Hepatic stellate cell (primary cell): ENCODE data around the gene ESR1.
A peak's percentile ranks its signal among the peaks of the same experiment; 100 is the strongest.
"Not testable (repeated sequence)": the region's sequence is repeated elsewhere in the genome, so short reads cannot be mapped to it uniquely, and the experiment has no call there.

Experiments
- DNase-seq: peaks from one replicate; pipeline ENCODE4 v3.0.0; 2011; ENCODE audit warnings: low spot score

ESR1 gene

DNA sequence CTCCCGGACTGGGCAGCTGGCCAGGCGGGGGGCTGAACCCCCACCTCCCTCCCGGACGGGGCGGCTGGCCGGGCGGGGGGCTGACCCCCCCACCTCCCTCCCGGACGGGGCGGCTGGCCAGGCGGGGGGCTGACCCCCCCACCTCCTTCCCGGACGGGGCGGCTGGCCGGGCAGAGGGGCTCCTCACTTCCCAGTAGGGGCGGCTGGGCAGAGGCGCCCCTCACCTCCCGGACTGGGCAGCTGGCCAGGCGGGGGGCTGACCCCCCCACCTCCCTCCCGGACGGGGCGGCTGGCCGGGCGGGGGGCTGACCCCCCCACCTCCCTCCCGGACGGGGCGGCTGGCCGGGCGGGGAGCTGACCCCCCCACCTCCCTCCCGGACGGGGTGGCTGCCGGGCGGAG is 91.7 kb downstream of the ESR1 start:
- not testable (repeated sequence) for DNase-seq

DNA sequence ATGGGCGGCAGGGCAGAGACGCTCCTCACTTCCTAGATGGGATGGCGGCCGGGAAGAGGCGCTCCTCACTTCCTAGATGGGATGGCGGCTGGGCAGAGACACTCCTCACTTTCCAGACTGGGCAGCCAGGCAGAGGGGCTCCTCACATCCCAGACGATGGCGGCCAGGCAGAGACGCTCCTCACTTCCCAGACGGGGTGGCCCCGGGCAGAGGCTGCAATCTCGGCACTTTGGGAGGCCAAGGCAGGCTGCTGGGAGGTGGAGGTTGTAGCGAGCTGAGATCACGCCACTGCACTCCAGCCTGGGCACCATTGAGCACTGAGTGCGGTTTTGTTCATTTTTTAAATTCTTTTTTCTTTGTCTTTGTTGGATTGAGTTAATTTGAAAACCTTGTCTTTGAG is 92.3 kb downstream of the ESR1 start:
- DNase-seq, result not testable (repeated sequence)

DNA sequence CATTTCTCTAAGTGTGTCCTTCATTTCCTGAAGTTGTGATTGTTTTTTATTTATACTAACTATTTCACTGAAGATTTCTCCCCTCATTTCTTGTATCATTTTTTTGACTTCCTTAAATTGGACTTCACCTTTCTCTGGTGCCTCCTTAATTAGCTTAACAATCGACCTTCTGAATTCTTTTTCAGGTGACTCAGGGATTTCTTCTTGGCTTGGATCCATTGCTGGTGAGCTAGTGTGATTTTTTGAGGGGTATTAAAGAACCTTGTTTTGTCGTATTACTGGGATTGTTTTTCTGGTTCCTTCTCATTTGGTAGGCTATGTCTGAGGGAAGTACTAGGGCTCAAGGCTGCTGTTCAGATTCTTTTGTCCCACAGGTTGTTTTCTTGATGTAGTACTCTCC is 92.8 kb downstream of the ESR1 start:
- DNase-seq, result no peak

DNA sequence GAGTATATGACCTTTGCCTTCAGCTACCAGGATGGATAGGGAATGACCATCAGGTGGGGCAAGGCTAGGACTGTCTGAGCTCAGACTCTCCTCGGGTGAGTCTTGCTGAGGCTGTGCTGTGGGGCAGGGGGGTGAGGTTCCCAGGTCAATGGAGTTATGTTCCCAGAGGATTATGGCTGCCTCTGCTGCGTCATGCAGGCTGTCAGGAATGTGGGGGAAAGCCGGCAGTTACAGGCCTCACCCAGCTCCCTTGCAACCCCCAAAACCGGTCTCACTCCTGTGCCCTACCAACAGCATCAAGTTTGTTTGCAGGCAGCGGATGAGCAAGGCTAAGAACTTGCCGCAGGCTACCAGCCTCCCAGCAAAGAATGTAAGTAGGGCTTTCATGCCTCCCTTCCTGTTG is 93.5 kb downstream of the ESR1 start:
- no peak for DNase-seq

DNA sequence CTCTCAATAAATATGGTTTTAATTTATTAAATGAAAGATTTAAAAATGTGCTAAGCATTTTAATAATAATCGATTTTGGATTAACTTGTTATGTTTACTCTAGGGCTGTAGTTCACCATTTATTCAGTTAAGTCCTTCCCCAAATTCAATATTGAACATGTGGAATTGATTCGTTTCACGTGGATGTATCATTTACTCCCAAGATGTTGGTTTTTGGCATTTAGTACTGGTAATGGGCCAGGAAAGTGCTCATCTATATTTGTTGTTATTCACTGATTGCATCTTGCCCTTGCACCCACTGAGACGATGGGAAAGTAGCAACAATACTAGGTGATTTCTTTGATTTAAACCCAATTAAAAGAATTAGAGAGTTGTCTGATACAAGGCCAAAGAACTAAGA is 97.1 kb downstream of the ESR1 start:
- DNase-seq, result no peak

DNA sequence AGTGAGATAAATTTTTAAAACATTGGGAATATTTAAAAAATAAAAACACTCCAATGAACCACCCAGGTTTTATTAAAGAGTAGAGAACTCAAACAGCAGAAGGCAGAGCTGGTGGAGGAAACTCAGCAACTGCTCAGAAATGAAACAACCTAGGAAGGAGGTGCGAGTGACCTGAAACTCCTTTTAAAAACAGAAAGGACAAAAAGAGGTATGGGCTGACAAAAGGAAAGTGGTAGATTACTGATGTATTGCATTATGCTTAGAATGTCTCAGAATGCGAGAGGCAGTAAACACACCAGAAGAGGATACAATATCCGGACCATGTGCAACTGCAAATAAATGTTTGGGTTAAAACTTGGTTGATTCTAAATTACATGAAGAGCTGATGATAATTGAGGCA is 97.6 kb downstream of the ESR1 start:
- no peak for DNase-seq

DNA sequence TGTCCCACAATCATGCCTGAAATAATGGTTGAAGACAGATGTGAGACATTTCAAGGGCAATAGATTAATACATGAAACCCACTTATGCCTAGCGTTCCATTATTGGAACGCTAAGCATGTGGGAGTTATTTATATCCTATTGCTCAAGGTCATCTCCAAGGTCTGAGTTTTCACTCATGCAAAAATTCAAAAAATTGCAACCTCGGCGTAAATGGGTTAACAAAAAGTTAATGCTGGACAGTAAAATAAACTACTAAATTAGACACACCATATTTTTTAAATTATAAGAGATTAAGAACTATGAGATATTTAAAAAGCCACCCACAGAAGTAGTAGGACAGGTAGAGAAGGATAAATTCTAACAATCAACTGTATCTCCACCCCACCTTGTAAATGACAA is 98.4 kb downstream of the ESR1 start:
- no peak for DNase-seq

DNA sequence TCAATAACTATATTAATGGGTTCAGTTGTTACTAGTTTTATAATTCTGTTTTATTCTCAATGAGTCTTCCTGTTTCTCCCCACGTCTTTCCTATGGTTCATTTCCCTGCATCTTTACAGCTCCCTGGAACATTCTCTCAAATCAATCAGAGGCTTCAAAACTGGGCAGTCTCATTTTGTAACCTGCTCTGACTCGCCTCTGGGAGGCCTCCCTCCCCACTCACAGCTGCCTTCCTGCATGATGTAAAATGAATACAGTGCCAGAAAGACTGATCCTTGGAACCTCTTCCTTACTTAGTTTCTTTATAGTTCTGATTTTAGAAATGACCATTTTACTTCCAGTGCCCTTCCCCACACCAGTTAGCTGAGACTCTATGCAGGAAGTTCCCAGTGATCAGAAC is 103.9 kb downstream of the ESR1 start:
- no peak for DNase-seq

DNA sequence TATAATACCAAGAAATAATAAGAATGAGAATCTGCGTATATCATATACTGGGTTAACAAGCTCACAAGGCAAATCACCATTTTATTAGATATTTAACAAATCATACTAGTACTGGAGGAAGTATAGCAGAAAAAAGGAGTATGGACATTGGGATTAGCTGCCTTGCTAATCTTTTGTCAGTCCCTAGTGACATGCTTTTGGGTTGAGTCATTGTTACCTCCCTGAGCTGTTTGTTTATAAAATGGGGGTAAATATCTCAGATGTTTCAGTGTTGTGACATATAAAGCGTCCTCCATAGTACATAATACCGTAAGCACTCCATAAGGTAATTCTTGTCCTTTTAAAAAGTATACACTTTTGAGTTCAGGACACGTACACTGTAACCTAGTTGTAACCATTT is 107.0 kb downstream of the ESR1 start:
- no peak for DNase-seq

DNA sequence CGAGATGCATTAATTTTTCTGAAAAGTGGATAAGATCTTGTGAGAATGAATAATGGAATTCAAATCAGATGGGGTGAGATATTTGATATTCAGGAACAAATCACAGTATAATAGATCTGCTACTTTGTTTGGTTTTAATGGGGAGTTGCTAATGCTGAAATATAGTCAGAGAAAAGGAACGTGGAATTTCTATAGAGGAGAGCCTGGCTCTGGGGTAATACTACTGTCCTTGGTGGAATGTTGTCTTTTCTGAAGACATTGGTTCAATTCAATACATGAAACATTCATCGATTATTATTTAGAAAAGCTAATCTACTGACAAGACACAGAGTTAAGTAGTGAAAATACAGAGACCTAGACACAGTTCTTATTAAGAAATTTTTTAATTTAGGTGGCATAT is 108.6 kb downstream of the ESR1 start:
- DNase-seq, result no peak

DNA sequence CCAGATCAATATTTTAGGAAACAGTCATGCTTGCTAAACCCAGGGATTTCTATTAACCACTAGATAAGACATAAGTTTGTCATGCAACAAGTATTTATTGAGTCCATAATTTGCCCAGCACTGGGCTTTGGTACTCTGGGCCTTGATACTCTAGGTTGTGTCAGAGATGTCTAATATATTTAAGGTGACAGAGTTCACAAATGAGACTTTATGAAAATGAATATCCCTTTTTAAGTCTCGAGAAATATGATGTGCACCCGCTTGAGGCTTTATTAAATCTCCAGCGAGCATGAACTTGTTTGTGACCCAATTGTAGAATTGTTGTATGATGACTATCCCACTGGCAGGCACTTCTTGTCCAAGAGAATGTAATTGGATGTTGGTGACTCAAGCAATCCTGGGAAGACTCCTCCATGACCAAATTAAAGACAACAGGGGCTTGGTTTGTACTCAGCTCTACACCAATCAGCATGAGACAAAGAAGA is 109.2 kb downstream of the ESR1 start:
- peak; percentile 26 for DNase-seq

DNA sequence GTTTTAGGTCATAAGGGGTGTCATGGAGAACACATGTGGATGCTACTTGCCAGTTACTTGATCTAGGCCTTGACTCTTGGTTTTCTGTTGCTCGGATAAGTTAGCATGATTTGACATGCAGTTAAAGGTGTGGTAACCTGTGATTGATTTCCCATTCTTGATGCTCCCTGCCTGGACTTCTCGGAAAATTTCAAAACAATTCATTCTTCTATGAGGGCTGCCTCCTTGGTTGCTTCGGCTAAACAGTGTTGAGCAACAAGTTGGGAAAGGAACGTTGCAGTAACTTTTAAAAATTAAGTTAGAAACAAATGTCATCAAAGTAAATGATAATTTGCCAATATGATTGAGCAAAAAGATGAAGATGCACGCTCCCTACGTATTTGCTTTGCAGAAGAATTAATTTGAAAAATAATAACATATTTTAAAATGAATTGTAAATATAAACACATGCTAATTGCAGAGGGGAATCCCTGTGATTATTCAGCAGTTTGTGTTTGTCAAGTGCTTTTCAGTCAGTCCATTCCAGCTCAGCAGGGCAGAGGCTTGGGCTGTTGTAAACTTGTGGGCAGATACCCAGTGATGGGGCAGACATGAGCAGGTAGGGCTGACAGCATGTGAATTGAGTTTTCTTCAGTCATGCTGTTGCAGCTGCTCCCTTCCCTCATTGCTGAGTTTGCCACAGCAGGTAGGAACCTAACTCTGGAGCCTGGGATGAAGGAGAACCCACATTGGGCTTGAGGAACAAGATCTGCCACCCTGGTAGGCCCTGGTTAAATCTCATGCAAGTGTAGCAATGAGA is 110.2 kb downstream of the ESR1 start:
- DNase-seq, result no peak

DNA sequence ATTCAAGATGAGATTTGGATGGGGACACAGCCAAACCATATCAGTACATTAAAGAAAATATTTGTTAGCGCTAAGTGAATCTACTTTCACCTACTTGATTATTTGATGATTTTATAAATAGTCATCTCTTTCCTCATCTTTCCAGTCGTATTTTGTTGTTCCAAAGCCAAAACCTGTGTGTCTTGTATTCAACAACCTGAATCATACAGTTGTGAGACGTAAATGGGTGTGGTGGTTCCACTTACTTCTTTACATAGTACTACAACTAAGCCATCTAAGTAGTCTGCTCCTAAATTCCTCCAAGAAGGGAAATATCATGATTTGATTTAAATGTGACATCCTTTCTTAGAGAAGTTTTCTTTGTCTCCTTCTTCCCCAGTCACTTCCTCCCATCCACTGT is 132.8 kb downstream of the ESR1 start:
- DNase-seq, result no peak

DNA sequence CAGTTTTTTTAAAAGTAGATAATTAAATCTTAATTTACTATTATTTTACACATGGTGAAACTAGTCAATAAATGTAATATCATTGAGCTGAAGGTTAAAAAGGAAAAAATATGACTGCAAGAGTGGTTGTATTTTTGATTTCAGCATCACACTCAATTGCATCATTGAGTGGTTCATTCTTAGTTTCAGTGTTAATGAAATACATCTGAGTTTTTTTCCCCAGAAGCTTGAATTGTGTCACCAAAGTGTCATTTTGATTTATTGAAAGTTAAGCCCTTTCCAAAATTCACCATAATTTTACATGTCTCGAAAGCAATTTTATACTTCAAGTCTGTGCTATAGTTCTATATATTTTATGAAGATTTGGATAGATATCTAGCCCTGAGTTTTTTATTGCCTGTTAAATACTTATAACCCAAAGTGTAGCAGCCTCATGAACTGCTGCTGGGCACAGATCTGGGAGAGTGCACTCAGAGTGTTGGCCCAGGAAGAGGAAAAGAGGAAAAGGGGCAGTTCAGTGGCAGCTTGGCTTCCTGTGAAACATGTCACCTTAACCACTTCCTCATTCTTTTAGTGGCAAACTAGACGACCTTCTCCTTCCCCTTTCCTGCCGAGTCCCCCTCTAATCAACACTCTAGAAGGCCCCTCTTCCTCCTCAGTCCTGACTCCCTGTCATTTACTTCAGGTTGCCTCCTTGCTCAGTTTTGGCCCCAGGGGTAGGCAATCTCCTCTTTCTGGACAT is 140.7 kb downstream of the ESR1 start:
- DNase-seq, result no peak

DNA sequence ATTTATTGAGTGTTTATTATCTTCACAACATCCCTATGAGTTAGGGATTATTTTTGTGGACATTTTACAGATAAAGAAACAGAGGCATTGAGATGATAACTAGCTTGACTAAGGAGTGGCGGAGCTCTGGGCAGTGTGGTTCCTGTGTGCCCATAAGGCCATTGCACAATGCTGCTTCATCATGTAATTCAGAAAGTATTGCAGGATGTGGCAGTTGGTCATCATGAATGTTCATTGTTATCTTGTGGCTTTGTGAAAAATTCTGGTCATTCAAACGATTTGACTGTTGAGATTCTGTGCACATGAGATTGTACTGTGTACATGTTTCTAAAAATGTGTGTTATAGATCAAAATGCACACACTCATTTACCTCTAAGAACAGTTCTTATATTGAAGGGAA is 150.8 kb downstream of the ESR1 start:
- DNase-seq, result peak; percentile 17

DNA sequence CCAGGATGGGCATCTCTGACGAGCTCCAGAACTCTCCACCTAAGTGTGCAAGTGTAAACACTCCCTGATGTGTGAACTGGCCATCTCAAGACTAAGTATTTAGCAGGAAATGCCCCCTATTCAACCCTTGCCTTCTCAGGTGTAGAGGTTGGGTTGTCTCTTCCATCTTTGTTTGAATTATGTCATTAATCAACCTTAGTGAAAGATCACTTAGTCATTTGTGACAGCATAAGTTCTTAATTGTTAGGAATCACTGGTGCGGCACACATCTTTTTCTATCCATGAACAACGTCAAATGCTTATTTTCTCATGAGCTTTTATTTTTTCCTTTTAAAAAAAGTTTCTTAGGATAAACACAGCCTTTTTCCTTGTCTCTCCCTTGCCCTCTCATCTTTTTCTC is 151.6 kb downstream of the ESR1 start:
- DNase-seq, result no peak

DNA sequence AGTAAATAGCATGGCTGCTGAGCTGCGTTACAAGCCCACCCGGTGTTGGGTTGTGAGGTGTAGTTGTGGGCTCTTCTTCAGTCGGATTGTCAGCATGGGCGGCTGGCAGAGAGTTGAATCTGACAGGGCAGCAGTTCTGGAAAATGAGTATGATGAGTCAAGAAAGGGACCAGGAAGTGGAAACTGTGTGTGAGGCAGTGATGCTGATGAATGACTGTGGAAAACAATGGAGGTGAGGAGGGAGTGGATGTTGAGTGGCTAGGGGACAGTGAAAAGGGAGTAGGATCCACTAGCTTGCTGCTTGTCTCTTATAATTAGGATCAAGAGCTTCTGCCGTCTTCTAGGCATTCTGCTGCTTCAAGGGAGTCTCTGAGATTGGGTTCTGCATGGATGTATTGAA is 154.3 kb downstream of the ESR1 start:
- no peak for DNase-seq

DNA sequence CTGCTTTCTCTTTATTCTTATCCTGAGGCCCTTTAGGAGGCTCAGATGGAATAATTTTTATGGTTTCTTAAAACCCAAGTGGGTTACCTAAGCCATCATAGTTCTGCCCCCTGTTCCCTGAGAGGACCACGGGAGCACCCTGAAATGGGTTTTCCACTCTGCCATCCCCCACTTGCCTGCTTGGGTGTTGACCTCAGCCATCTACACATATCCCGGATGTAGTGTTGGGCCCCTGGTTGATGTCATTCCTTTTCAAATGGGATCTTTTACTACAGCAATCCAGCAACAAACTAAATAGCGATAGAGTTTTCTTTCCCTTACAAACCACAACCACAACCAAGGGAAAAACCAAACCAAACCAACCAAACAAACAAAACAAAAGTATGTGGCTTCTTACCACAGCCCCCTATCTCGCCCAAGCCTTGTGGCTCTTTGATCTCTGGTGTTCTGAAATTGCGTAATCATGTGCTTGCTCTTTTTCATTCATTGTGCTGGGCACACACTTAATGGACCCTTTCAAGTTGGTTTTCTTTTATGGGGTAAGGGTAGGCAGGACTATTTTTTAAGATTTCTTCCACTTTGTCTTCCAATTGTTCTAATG is 154.9 kb downstream of the ESR1 start:
- no peak for DNase-seq

DNA sequence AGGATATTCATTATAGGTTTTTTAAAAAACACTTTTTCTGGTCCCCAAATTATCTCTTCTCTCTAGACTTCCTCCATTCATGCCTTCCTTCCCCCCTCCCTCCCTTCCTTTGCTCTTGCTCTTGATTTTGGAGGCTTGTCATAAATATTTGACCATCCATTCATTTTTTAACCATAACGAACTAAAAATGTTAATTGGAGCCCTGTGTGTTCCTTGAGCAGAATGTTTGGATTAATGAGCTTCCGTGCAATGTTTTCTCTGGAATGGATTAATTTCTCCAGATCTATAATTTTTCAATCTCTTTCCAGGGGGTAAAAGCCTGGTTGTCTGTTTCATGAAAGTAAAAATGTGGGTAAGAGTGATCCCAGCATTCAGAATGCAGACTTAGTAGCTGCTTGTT is 155.5 kb downstream of the ESR1 start:
- no peak for DNase-seq

DNA sequence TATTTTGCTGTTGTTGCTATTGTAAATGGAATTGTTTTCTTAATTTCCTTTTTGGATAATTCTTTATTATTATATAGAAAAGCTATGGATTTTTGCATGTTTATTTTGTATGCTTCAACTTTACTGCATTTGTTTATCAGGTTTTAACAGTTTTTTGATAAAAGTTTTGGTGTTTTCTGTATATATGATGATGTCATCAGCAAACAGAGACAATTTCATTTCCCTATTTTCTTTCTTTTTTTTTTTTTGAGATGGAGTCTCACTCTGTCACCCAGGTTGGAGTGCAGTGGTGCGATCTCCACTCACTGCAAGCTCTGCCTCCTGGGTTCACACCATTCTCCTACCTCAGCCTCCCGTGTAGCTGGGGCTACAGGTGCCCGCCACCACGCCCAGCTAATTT is 156.9 kb downstream of the ESR1 start:
- not testable (repeated sequence) for DNase-seq

DNA sequence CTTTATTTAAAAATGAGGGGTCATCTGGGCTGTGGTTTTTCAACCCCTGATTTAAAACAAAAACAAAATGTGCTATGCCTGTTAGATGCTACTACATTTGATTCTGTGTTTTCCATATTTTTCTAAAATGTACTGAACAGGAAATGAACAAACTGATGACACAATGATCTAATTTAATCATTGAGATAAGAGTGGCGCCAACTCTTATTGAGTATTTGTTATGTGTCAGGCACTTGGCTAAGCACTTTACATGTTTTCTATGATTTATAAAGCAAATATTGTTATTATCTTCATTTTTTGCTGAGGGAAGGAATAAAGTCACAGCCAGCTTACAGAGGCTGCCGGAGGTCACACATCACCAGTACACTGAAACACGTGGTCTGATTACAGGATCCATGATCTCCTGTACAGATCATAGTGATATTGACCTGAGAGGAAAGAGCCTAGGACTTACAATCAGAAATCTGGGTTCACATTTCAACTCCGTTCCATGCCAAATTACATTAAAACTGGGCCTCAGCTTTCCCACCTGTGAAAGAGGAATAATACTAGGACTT is 166.7 kb downstream of the ESR1 start:
- no peak for DNase-seq

DNA sequence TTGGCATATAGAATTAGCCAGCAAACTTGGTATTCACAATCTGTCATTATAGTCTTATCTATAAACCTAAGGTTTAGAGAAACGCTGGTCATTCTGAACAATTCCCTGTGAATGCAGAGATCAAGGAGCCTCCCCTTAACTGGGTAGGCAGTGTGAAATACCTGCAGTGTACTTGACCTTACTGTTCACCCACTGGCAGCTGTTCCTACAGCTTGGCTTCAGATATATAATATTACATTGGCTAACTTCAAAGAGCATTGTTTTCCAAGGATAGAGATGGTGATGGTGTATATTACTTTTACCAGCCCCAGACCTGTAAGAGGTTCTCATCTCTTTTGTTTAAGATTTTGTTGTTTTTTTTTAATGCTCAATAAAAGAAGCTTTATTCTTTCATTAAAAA is 168.3 kb downstream of the ESR1 start:
- no peak for DNase-seq

DNA sequence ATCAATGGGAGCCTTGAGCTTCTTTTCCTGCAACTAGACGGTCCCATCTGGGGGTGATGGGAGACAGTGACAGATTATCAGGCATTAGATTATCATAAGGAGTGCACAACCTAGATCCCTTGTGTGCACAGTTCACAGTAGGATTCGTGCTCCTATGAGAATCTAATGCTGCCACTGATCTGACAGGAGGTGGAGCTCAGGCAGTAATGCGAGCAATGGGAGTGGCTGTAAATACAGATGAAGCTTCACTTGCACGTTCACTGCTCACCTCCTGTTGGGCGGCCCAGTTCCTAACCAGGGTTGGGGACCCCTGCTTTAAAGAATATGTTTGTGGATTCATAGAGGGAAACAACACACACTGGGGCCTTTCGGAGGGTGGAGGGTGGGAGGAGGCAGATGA is 180.7 kb downstream of the ESR1 start:
- not testable (repeated sequence) for DNase-seq
